ENCODE measurements around the gene NHS.

NHS gene

DNA sequence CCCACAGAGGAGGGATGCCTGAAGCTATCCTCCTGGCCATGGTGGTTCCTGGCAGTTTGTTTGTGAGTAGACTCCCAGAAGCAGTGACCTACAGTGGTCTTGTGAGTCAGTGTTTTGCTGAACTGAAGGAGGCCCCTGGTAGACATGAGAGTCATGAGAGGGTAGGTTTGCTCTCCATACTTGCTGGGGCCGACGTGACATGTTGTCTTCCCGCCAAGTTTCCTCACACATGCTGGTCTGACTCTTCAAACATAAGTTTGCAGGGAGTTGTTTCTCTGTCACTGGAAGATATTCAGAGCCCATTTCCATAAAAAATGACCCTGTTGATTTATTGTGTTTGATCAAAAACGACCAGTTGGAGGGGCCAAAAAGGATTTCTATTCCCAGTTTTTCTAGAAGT, 231.2 kb downstream of the NHS start:
- H3K9me3 ChIP-seq (replicated peaks; ENCODE audit: insufficient read depth, low read length): no peaks in the 10 kb centered on the region
- no peak overlapping the region for H3K4me2 ChIP-seq (ENCODE audit: low read depth, low read length)
- no peaks in the 10 kb centered on the region for H4K20me1 ChIP-seq (ENCODE audit: insufficient read depth, low read length)
- no peak overlapping the region for H2AFZ ChIP-seq (ENCODE audit: low read length)
- H3K27me3 ChIP-seq (replicated peaks; ENCODE audit: insufficient read depth, low read length): no peaks in the 10 kb centered on the region
- no peak for DNase-seq
- H3K79me2 ChIP-seq (ENCODE audit: low read length): no peaks in the 10 kb centered on the region
- TF ChIP-seq, protein P1, sequence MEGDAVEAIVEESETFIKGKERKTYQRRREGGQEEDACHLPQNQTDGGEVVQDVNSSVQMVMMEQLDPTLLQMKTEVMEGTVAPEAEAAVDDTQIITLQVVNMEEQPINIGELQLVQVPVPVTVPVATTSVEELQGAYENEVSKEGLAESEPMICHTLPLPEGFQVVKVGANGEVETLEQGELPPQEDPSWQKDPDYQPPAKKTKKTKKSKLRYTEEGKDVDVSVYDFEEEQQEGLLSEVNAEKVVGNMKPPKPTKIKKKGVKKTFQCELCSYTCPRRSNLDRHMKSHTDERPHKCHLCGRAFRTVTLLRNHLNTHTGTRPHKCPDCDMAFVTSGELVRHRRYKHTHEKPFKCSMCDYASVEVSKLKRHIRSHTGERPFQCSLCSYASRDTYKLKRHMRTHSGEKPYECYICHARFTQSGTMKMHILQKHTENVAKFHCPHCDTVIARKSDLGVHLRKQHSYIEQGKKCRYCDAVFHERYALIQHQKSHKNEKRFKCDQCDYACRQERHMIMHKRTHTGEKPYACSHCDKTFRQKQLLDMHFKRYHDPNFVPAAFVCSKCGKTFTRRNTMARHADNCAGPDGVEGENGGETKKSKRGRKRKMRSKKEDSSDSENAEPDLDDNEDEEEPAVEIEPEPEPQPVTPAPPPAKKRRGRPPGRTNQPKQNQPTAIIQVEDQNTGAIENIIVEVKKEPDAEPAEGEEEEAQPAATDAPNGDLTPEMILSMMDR (IDR thresholded peaks at IDR 0.05; ENCODE audit: low read length): no peak
- no peak for TF ChIP-seq EZH2 (optimal IDR thresholded peaks at IDR 0.05; ENCODE audit: low read depth, low read length)
- TF ChIP-seq EZH2phosphoT487 (IDR thresholded peaks at IDR 0.05; ENCODE audit: low read length): no peak
- no peaks in the 10 kb centered on the region for H3F3A ChIP-seq (ENCODE audit: insufficient read depth, low read length)
- H3K27ac ChIP-seq (ENCODE audit: low read length): no peak overlapping the region
- H3K9ac ChIP-seq (ENCODE audit: low read length): no peak overlapping the region
- no peaks in the 10 kb centered on the region for H3K9me2 ChIP-seq (replicated peaks; ENCODE audit: insufficient read depth, low read length)
- no peaks in the 10 kb centered on the region for H3K36me3 ChIP-seq (replicated peaks; ENCODE audit: insufficient read depth, low read length)
- H3K4me1 ChIP-seq (ENCODE audit: low read length): no peaks in the 10 kb centered on the region
- no peak overlapping the region for H3K4me3 ChIP-seq (ENCODE audit: low read length)

DNA sequence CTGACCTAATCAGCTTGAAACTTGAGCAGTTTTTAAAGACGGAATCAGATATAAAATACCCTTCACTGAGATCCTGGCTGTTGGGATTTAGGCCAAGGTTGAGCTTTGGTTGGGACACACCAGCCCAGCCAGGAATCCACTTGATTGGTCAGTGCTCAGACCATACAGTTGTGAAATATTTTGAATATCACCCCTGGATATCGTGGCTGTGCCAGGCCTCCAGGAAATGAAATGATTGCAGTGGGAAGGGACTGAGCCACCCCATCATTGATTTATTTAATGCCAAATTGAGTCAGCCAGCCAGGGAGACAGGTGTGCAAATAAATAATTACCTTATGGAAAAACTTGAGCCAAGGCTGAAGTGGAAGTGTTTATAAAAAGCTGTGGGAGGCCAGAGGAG, 233.9 kb downstream of the NHS start:
- no peak for DNase-seq

DNA sequence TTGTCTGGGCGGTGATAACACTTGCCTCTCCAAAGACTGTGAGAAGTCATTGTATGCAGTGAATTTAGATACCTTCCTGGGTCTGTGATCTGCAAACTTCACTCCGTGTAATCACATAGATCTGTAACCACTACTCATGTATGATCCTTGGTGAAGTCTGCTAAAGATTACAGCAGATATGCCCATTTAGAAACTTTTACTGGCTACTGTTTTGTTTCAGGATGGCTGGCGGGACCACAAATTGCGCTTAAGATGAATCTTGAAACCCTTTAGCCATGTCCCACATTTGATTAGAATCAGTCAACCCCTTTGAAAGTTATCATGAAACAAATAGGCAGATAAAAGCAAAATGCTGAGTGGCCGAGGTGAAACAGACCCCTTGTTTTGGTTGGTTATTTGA, 235.8 kb downstream of the NHS start:
- H3F3A ChIP-seq (ENCODE audit: insufficient read depth, low read length): peaks cover 9% of the 10 kb centered on the region
- no peak for DNase-seq
- no peaks in the 10 kb centered on the region for H3K27me3 ChIP-seq (replicated peaks; ENCODE audit: insufficient read depth, low read length)
- no peak overlapping the region for H3K4me2 ChIP-seq (ENCODE audit: low read depth, low read length)
- peaks cover 29% of the 10 kb centered on the region for H3K4me1 ChIP-seq (ENCODE audit: low read length)
- no peak overlapping the region for H3K9ac ChIP-seq (ENCODE audit: low read length)
- no peaks in the 10 kb centered on the region for H4K20me1 ChIP-seq (ENCODE audit: insufficient read depth, low read length)
- no peak overlapping the region for H3K27ac ChIP-seq (ENCODE audit: low read length)
- H2AFZ ChIP-seq (ENCODE audit: low read length): no peak overlapping the region
- H3K9me2 ChIP-seq (replicated peaks; ENCODE audit: insufficient read depth, low read length): no peaks in the 10 kb centered on the region
- no peaks in the 10 kb centered on the region for H3K36me3 ChIP-seq (replicated peaks; ENCODE audit: insufficient read depth, low read length)
- H3K4me3 ChIP-seq (ENCODE audit: low read length): no peak overlapping the region
- H3K9me3 ChIP-seq (replicated peaks; ENCODE audit: insufficient read depth, low read length): no peaks in the 10 kb centered on the region
- TF ChIP-seq EZH2phosphoT487 (IDR thresholded peaks at IDR 0.05; ENCODE audit: low read length) (no peak), EZH2 (optimal IDR thresholded peaks at IDR 0.05; ENCODE audit: low read depth, low read length) (no peak)
- TF ChIP-seq, protein P1 (IDR thresholded peaks at IDR 0.05; ENCODE audit: low read length): no peak
- no peaks in the 10 kb centered on the region for H3K79me2 ChIP-seq (ENCODE audit: low read length)

More for the DNA sequence above, 233.9 kb downstream of the NHS start:
- H3K9ac ChIP-seq (ENCODE audit: low read length): no peak overlapping the region
- H4K20me1 ChIP-seq (ENCODE audit: insufficient read depth, low read length): no peaks in the 10 kb centered on the region
- H3K27ac ChIP-seq (ENCODE audit: low read length): no peak overlapping the region
- H3K36me3 ChIP-seq (replicated peaks; ENCODE audit: insufficient read depth, low read length): no peaks in the 10 kb centered on the region
- TF ChIP-seq EZH2 (optimal IDR thresholded peaks at IDR 0.05; ENCODE audit: low read depth, low read length): no peak
- peaks cover 23% of the 10 kb centered on the region for H3K4me1 ChIP-seq (ENCODE audit: low read length)
- H2AFZ ChIP-seq (ENCODE audit: low read length): no peak overlapping the region
- no peaks in the 10 kb centered on the region for H3K27me3 ChIP-seq (replicated peaks; ENCODE audit: insufficient read depth, low read length)
- H3F3A ChIP-seq (ENCODE audit: insufficient read depth, low read length): peaks cover 4% of the 10 kb centered on the region
- no peak overlapping the region for H3K4me3 ChIP-seq (ENCODE audit: low read length)
- no peak overlapping the region for H3K4me2 ChIP-seq (ENCODE audit: low read depth, low read length)
- no peaks in the 10 kb centered on the region for H3K9me2 ChIP-seq (replicated peaks; ENCODE audit: insufficient read depth, low read length)
- H3K79me2 ChIP-seq (ENCODE audit: low read length): no peaks in the 10 kb centered on the region
- H3K9me3 ChIP-seq (replicated peaks; ENCODE audit: insufficient read depth, low read length): no peaks in the 10 kb centered on the region

DNA sequence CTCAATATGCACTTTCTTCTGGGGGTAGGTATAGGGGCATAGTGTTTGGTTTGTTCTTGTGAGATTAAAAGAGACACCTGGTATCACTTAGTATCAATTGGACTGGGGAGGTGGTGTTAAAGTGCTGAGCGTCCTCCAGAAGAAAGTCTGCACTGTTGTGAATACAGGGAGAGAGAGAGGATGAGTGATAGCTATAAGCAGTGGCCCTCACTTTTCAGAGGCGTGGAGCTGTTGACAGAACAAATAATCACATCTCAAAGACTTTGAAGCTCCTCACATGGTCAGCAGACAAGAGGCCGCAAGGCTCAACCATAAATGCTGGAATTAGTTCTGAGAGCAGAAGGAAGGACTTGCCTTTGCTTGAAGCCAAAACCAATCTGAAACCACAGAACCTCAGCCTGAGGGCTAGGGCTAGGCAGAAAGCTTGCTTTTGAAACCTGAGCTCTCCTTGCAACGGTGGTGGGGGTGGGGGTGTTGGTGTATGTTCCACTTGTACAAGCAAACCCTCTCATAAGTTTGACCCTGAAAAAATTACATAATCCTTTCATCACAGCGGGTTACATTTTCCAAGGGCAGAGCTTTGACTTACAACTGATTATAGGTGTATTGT, 239.1 kb downstream of the NHS start:
- peaks cover 29% of the 10 kb centered on the region for H3K4me1 ChIP-seq (ENCODE audit: low read length)
- peak overlapping the region; percentile 48; the same call in 1 of the 2 replicates for H3K27ac ChIP-seq (ENCODE audit: low read length)
- H3K9me3 ChIP-seq (replicated peaks; ENCODE audit: insufficient read depth, low read length): no peaks in the 10 kb centered on the region
- no peaks in the 10 kb centered on the region for H3K79me2 ChIP-seq (ENCODE audit: low read length)
- peak overlapping the region; percentile 69 for H3K4me2 ChIP-seq (ENCODE audit: low read depth, low read length)
- H3F3A ChIP-seq (ENCODE audit: insufficient read depth, low read length): peaks cover 9% of the 10 kb centered on the region
- no peak overlapping the region for H2AFZ ChIP-seq (ENCODE audit: low read length)
- H4K20me1 ChIP-seq (ENCODE audit: insufficient read depth, low read length): no peaks in the 10 kb centered on the region
- DNase-seq: peak; percentile 92
- TF ChIP-seq EZH2 (optimal IDR thresholded peaks at IDR 0.05; ENCODE audit: low read depth, low read length) (no peak), EZH2phosphoT487 (IDR thresholded peaks at IDR 0.05; ENCODE audit: low read length) (no peak)
- H3K9me2 ChIP-seq (replicated peaks; ENCODE audit: insufficient read depth, low read length): no peaks in the 10 kb centered on the region
- H3K4me3 ChIP-seq (ENCODE audit: low read length): no peak overlapping the region
- H3K27me3 ChIP-seq (replicated peaks; ENCODE audit: insufficient read depth, low read length): no peaks in the 10 kb centered on the region
- H3K9ac ChIP-seq (ENCODE audit: low read length): no peak overlapping the region
- H3K36me3 ChIP-seq (replicated peaks; ENCODE audit: insufficient read depth, low read length): no peaks in the 10 kb centered on the region
